HCEC 1CT (cell line): Measurements from ENCODE around the gene DALRD3.

Source experiments
- DNase-seq: peaks from one replicate; pipeline ENCODE4 v3.0.0-alpha.2; 2017

Gene DALRD3

DNA sequence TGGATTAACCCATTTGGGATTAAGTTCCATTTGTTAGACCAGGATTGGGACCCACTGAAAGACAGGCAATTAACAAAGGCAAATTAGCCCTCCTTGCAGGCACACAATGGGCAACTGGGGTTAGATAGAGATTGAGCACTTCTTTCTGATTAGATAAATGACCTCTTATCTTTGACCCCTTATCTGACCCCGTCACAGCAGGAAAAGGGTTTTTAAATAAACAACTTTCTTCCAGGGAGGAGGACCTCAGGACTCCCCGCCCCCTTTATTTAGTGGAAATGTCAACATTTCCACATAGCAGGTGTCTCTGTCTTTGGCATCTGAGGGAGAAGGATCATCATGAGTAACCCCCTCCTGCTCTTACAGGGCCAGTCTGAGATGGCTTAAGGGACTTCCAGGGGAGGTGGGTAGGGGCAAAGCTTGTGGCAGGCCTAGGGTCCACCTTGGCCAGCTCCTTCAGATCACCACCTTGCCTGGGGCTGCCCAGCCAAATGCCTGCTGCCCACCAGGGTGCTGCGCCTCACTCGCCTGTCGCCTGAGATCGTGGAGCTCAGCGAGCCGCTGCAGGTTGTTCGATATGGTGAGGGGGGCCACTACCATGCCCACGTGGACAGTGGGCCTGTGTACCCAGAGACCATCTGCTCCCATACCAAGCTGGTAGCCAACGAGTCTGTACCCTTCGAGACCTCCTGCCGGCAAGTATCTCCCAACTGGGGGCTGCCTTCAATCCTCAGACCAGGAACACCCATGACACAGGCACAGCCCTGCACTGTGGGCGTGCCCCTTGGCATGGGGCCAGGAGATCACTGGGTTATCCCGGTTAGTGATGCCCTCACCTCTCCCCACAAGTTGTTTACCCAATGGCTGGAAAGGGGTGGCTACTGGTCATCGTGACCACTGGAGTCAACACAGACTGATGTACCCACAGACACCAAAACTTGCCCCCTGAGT lies 13.8 kb downstream of the DALRD3 start:
- DNase-seq, result no peak

DNA sequence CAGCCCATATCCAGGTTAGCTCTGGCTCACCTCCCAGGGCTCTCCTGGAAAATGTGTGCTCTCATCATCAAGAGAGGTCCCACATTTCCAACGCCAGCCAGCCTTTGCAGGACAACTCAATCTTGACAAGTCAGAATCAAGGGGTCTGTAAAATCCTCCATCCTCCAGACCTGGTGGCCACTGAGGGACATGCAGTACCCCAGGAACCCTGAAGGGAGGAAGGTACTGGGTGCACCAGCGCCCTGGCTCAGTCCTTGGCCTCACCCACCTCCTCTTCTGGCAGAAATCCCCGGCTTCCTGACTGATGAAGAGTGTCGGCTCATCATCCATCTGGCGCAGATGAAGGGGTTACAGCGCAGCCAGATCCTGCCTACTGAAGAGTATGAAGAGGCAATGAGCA lies 17.2 kb downstream of the DALRD3 start:
- no peak for DNase-seq

DNA sequence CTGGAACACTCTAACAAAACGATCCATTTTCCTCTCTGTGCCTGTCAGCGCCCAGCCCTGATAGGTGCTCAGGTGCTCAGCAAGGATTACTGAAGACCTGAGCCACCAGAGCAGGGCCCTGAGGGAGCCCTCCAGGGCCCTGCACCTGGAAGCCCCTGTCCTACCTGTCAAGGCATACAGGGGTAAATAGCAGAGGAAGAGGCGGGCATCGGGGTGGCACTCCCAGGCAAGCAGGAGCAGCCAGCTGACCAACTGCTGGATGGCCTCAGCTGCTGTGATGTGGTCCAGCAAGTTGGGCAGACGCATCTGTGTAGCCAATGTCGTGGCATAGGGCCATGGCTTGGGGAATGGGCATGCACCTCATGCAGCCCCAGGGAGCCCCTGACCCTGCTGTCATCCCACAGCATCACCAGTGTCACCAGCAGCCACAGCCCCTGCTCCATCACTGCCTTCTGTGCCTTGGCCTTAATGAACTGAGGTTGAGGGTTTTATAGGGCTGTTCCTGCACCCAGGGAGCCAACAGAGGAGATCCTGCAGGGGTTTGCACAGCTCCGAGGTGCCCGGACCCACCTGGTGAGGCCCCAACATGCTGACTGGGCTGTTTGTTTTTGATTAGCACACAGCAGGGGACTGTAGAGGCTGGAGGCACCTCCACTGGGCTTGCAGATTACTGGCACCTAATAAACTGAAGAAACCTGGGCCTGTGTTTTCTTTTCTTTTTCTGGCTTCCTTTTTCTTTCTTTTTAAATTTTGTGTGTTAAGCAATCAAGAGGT lies 19.1 kb downstream of the DALRD3 start:
- no peak for DNase-seq

DNA sequence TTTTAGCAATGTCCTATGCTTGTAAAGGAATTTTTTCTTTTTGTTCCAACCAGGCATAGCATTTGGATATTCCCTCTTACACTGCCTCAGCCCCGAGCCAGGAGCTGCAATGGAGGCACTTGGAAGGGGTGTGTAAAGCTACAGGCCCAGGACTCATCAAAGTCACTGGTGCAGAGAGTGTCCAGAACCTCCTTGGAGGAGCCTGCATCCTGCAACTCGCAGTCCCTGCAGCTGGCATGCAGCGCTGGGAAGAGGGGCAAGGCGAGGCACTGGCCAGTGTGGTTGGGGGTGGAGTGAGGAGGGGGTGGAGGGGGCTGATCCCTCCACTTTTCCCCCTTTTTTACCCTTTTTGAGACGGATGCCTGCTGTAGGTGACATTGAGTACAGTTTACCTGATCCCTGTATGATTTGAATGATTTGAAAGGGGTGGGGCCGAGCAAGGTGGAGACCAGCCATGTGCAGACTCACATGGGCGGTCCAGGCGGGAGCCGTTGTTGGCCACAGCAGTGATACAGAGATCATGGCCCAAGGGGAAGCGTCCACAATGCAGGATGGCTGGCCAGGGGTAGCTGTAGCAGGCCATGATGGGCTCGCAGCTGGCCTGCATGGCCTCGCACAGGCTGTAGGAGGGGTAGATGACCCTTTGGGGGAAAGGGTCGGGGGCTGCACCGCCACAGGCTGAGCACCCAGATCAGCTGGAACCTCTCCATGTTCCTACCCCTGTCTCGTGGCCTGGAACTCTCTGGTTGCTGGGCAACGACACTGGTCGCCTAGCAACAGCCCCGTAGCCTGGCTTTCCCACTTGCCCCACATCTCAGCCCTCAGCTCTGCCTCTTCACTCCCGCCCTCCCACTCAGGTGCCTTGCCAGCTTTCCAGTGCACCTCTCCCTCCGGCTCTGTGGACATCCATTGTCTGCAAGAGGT lies 20.4 kb downstream of the DALRD3 start:
- DNase-seq, result no peak

DNA sequence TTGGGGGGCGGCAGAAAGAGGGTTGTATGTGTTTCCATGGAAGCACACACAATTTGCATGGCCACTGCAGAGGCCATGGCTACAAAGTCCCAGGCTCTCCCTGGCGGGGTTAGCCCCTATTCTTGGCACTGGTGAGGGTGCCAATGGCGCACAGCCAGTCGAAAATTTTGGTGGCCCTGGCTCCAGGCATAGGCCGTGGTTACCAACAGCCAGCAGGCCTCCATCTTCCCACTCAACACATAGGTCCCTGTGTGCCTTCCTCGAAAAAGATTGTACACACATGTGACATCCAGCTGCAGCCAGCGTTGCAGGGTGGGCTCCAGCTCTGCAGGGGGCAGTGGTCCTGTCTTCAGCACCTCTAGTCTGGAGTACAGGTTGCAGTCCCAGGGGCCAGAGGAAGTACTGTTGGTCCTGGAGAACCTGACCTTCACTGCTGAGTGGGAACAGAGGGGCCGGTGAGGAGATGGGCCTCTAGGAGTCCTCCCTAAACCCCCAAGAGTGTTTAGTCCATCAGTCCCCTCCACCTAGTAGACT lies 21.2 kb downstream of the DALRD3 start:
- DNase-seq, result no peak

DNA sequence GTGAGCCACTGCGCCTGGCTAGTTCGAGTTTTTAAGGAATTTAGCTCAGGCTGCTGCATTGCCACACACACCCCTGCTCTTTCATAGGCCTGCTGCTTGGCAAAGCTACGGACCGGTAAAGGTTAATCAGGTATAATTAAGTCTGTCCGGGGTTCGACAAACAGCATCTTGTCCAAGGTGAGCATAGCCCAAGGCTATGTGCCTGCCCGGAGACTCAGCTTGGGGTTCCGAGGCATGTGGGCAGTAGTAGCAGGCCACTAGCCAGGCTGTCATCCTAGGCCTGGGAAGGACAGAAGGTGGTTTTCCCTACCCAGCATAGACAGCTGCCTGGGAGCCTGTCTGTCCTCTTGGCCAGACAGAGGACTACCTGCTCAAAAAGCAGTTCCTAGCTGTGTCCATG lies 21.7 kb downstream of the DALRD3 start:
- no peak for DNase-seq

DNA sequence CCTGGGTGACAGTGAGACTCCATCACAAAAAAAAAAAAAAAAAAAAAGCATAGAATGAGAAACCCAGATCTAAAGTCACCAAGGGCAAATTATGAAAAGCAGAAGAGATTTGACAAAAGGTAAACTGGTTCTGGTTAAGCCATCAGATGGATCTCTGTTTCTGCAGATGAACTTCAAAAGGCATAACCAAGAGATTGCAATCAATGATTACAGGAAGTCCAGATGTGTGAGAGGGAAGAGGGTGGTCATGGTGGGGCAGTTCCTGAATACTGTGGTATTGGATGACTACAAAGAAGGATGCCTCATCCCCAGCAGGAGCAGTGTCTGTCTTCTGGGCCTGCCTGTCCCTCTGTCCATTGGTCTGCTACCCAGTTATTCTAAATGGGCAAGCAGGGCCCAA lies 24.5 kb downstream of the DALRD3 start:
- DNase-seq, result no peak

DNA sequence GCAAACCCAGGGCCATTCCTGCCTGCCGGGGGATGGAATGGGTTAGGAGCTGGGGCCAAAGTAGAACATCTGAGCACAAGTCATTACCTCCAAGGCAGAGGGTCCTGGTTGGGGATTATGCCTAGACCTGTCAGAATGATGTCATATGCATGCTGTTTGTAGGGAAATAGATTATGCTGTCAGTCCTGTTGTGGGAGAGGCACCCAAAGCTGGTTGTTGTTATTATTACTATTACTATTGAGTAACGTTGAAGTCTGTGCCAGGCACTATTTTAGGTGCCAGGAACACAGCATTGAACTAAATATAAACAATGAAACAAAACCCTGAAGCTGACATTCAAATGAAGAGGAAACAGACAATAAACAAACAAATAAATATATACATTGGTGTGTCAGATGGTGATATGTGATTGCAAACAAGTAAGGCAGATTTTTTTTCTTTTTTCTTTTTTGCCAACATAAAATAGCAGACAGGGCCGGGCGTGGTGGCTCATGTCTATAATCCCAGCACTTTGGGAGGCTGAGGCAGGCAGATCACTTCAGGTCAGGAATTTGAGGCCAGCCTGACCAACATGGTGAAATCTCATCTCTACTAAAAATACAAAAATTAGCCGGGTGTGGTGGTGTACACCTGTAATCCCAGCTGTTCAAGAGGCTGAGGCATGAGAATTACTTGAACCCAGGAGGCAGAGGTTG lies 26.4 kb downstream of the DALRD3 start:
- no peak for DNase-seq

DNA sequence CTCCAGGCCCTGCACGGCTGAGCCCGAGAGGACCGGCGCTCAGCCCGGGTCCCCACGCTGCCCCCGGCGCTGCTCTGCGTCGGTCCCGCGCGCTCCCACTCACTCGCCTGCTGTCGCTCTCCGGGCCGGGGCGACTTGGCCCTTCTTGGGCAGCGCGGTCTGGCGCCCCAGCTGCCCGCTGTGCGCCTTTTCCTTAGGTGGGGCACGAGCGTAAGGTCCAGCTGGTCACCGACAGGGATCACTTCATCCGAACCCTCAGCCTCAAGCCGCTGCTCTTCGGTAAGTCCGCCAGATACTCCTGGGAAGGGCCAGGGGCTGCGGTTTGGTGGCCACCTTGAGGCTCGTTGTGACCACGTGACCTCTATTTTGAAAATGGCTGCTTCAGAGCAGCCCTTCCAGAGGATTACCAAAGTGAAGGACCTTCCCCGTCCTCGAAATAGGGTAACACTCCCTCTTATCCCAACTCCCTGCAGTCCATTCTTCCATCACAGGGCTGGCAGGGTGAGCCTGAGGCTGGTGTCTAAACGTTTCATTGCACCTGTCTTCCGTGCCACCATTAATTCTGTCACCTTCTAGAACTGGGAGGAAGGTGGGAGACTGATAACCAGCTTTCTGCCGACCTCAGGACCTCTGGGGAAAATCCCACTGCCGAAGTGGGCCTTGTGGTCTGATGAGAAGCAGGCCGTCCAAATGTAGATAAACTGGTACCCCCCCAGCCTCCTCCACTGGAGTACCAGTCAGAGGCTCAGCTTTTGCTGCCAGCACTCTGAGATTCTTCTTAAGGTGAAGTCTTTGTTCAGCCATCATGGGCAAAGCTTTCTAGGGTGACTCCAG lies 27.5 kb downstream of the DALRD3 start:
- DNase-seq, result no peak

DNA sequence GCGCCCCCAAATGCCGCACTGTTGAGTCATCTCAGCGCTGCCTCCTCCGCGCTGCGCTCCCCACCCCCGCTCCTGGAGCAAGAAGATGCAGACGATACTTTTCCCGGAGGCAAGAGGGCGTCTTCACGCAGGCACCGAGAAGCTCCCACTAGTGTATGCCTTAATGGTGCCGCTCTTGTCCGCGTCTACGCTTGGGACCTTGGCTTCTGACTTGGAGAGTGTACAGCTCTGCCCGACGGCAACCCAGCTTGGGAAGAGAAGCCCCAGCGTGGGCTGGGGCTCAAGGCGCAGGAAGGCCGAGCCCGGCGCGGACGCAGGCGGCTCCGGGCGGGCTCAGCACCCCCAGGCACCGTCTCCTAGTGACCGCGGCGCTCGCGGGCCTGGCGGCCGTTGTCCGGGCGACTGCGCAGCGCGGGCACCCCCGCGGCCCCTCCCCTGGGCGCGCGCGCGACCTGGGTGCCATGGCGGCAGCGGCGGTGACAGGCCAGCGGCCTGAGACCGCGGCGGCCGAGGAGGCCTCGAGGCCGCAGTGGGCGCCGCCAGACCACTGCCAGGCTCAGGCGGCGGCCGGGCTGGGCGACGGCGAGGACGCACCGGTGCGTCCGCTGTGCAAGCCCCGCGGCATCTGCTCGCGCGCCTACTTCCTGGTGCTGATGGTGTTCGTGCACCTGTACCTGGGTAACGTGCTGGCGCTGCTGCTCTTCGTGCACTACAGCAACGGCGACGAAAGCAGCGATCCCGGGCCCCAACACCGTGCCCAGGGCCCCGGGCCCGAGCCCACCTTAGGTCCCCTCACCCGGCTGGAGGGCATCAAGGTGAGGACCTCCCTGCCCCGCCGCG lies 28.4 kb downstream of the DALRD3 start, which contains the start of gene P4HTM:
Gene P4HTM (plus strand): TSS at position 446 of the 840 bp plus-strand sequence. CDS start 16 bp downstream, at position 462.
- peak; percentile 94 for DNase-seq

DNA sequence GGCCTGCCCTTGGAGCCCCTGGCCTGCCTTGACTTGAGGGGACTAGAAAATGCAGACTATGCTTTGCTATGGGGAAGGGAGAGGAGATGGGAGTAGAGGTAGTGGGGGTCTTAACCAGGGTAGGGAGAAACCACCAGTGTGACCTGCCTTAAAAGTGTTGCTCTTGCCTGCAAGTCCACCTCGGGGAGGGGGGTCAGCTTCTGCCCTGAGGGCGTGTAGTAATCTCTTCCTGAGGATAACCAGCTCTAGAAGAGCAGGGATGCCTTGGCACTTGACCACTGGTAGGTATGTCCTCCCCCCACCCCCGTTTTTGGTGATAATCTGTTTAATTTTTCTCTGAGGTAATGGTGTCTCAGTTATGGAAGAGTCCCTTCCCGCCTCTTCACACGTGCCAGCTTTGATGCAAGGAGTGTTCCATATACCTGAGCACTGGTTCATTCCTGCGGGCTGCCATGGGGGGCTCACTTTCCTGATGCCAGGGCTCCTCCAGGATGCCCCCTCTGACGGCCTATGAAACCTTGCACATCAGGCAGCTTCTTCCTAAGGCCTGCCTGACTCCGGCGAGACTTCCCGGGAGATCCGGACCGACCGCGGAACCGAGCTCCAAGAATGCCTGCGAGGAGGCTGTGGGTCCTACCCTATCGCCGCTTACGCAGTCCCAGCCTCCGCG lies 29.1 kb downstream of the DALRD3 start:
- no peak for DNase-seq

DNA sequence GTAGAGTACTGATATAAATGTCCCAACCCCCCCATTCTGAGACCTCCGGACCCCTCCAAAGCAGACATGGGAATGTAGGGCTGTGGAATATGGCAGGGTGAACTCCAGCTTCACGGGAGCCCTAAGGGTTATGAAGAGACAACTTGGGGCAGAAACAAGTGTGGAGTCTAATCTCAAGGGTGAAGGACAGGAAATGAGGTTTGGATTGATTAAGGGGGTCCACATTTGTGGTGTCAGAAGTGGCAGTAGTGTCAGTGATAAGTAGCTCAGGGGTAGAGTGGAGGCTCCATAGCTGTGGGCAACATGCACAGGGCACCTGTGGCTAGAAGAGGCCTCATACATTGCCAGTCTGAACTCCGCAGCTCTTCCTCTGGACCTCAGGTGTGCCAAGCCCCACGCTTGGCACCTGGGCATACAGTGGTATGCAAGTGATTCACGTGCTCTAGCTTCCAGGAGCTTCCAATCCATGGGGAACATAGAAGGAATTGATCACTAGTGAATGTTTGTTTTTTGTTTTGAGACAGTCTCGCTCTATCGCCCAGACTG lies 32.5 kb downstream of the DALRD3 start:
- DNase-seq, result no peak

DNA sequence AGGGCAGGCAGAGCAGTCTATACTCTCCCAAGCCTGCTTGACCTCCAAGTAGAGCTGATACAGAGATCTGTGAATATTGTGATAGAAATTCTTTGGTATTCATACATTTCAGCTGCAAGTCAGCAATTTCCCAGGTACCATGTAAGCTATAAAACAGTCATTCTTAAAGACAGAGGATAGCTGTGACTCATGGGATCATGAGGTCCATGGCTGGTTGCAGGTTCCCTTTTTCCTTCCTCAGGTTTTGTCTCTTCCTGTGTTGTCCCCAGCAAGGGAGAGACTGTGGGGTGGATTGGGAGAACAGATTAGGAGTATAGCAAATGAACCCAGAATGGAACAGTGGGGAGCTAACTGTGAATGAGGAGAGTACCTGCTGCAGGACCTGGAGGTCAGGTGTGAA lies 33.7 kb downstream of the DALRD3 start:
- DNase-seq, result no peak

DNA sequence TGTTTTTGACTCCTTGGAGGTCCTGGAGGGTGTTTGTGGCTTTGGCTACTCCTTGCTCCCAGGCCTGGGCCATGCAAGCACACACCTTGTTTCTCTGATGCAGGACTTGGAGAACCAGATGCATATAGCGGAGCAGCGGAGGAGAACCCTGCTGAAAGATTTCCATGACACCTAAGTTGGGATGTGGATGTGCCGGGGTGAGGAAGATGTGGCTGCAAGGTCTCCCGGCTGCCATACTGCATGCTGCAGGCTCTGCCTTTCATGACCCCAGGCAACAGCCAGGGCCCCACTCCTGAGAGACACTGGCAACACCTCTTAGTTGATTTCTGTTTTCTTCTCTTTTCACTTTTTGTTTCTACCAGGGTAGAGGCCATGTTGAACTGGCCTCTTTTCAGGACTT lies 35.3 kb downstream of the DALRD3 start:
- no peak for DNase-seq

DNA sequence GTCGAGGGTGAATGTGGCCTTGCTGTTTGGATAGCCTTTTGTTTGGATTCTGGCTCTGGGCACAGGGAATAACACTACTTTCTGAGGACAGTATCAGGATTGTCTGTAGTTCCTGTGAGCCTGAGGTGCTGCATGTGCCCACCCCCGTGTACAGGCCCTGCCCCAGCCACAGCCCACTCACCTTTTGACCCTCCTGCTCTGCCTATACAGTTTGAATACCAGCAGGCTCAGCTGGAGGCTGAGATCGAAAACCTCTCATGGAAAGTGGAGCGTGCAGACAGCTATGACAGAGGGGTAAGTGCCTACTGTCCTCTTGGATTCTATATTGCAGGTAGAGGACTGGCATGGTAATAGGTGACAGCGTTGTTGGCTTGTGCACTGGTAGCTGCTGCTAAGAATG lies 35.7 kb downstream of the DALRD3 start:
- DNase-seq, result no peak

DNA sequence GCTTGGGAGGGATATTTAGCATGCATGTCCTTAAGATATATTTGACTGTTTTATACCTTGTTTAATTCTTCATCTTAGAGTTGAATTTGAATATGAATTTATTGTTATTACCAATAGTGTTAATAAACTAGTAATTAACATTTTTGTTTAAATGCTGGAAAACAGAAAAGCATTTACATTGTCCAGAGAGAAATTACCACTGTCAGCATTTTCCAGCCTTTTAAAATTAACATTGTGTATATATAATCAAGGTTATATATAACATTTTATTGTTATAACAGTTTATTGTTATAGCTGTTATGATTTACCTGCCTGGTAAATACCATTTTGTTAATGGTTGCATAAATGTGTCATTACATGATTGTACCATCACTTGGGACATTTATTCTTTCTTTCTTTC lies 36.4 kb downstream of the DALRD3 start:
- DNase-seq, result no peak

DNA sequence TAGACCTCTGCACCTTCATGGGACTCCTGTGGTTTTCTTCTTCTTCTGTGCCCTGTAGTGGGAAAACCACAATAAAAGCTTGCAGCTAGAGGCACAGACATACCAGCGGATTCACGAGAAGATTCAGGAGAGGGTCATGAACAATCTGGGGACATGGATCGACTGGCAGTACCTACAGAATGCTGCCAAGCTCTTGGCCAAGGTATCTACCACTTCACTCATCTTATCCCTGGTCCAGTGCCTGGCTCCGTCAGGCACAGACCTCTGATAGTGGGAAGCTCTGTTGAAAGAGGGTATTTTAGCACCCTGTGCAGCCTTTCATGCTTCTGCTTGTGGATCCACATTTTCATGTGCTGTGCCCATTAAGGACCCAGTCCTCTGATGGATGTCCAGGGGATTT lies 38.1 kb downstream of the DALRD3 start:
- DNase-seq, result no peak

DNA sequence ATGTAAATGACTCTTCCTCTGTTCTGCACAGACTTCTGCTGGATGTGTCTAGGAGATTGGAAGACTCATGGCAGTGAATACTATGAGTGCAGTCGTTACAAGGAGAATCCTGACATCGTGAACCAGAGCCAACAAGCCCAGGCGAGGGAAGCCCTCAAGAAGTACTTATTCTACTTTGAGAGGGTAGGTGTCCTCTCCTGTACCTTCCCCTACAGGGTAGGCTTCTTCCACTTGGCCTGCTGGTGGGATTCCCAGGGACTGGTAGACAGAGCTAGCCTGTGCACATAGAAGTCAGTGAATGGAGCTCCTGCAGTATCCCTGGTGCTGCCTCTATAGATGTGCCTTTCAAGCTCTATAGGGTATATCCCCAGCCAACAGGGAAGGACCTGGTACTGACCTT lies 38.9 kb downstream of the DALRD3 start:
- DNase-seq, result no peak
